Pons (tissue), 1 donor: ENCODE data around the gene VIM.
"Not testable (repeated sequence)": the region's sequence is repeated elsewhere in the genome, so short reads cannot be mapped to it uniquely, and the experiment has no call there.

Experiments used
- DNase-seq: peaks from one replicate; pipeline ENCODE4 v3.0.0-alpha.2; 2016; ENCODE audit warnings: low spot score

Gene VIM

DNA sequence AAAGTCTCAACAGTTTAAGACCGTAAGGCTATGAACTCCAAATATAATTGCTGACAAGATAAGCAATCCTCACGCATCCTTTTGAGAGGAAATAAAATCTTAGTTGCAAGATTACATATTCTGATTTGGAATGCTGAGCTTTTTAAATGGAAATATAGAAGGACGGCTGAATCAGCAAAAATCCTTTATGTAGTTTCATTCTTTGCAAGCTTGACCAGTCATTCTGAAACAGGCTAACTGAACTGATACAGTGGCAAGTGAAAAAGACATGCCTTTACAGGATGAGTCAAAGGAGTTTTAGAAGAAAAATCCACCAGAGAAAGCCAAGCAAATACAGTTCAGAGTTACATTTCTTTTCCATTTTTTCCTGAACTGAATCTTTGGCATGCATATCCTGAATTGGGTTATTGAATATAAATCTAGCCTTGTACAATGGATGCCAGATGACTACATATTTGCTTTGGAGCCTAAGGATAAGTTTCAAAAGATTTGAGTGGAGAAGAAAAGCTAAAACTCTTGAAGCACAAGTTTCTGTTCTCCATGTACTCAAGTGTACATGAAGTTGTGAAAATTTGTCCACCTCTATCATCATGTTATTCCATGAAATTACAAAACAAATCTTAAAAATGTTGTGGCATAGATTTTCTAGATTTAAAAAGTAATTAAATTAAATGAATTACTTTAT lies 4.4 kb downstream of the VIM start:
- no peak for DNase-seq

DNA sequence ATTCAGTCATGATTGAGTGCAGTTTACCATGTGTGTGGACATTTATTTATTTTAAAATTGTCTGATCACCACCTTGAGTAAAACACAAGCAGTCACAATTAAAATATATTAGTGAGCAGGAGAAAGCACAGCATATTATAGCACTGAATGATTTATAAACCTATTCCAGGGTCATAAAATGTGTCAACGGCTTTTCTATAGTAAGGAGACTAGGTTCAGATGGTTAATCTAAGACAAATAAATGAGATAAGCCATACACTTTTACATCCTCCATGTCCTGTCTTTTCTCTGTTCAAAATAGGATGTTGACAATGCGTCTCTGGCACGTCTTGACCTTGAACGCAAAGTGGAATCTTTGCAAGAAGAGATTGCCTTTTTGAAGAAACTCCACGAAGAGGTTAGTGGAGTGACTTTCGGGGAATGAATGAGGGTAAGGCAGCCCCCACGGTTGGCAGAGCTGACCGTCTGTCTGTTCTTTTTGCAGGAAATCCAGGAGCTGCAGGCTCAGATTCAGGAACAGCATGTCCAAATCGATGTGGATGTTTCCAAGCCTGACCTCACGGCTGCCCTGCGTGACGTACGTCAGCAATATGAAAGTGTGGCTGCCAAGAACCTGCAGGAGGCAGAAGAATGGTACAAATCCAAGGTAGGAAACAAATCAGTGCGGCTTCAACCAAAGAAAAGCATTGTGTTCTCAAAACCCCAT lies 5.4 kb downstream of the VIM start:
- no peak for DNase-seq

DNA sequence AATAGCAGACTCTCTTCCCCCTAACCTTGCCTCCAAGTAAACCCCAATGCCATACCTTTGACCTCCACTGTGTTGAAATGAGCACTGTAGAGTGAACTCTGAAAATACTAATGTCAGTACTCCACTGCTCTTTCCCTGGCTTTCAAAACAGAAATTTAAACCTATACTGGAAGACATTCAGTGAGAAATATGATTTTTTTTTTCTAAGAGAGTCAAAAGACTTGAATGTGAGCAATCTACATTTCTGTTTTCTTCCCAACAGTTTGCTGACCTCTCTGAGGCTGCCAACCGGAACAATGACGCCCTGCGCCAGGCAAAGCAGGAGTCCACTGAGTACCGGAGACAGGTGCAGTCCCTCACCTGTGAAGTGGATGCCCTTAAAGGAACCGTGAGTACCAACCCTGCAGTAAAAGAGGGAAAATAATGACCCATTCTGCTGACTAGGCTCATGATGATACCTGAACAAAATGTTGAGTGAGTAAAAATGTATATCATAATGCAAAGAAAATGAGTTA lies 6.4 kb downstream of the VIM start:
- DNase-seq = no peak

DNA sequence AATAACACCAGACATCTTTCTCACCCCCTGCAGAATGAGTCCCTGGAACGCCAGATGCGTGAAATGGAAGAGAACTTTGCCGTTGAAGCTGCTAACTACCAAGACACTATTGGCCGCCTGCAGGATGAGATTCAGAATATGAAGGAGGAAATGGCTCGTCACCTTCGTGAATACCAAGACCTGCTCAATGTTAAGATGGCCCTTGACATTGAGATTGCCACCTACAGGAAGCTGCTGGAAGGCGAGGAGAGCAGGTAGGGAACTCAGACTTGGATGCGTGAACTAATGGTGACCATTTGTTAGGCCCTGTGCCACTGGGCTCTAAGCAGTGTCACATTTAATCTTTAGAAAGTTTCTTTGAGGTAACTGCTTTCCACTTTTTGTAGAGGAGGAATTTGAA lies 7.1 kb downstream of the VIM start:
- no peak for DNase-seq

DNA sequence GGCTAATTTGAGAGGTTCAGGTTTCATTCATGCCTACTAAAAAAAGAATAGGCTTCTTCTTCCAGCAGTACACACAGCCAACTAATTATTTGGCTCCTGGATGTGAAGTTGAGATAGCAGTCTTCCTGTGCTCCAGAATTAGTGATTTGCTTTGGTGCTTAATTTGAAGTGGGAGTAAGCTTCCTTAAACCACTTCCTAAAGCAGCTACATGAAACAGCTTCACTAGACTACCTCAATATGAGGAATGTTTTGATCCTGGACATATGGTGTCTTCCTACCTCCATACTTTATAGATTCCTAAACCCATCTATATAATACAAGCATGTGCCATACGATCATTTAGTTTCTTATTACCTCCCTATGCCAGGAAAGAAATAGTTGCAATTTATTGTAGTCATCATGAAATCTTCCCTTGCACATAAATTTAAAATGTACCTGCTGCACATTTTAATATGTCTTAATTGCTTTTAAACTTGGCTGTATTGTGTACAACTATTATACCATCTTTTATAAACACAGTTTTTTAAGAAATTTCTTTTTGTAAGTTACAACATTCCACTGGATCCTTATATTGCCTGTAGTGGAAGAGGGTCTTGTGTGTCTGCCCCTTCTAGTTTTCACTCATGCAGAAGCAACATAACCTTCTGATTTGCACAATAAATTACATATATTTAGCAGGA lies 8.6 kb downstream of the VIM start:
- no peak for DNase-seq

DNA sequence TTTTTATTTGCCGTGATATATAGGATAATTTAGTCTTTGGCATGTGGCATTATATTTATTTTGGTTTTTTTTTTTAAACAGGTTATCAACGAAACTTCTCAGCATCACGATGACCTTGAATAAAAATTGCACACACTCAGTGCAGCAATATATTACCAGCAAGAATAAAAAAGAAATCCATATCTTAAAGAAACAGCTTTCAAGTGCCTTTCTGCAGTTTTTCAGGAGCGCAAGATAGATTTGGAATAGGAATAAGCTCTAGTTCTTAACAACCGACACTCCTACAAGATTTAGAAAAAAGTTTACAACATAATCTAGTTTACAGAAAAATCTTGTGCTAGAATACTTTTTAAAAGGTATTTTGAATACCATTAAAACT lies 9.1 kb downstream of the VIM start:
- DNase-seq = no peak

DNA sequence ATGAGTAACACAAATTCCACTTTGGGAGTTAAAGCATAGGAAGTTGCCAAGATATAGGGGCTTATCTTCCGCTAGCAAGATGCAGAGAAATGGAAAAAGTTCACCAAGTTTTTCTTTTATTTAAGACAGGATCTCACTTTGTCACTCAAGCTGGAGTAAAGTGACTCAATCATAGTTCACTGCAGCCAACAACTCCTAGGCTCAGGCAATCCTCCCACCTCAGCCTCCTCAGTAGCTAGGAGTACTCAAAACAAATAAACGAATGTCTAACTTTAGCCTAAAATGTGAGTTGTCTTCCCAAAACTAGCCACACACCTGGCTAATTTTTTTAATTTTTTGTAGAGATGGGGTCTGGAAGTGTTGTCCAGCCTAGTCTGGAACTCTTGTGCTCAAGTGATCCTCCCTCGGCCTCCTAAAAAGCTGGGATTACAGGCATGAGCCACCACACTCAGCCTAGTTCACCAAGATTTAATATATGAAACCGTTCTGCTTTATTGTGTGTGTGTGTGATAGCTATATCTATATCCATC lies 9.9 kb downstream of the VIM start:
- DNase-seq = no peak

DNA sequence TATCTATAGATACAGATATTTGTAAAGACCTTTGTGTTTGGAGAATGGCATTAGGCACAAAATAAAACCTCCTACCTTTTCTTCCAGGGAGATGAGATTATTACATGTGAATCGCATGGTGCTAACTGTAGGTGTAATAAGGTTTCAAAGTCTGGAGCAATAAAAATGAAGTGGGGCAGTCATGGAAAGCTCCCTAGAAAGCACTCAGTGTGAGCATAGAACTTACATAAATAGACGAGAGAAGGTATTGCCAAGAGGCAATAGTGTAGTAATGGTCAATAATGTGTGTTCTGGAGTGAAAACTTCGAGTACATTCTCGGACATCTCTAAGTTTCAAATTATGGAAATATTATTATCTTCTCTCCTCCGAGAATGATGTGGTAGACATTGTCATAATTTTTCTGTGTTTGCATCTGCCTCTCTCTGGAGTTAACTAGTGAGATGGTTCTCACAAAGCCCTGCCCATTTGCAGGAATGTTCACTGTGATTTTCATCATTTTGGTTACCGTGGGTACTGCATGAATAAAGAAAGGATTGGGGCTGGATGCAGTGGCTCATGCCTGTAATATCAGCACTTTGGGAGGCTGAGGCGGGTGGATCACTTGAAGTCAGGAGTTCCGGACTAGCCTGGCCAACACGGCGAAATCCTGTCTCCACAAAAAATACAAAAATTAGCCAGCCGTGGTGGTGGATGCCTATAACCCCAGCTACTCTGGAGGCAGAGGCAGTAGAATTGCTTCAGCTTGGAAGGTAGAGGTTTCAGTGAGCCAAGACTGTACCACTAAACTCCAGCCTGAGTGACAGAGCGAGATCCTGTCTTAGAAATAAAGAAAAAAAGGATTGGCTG lies 10.6 kb downstream of the VIM start:
- no peak for DNase-seq

DNA sequence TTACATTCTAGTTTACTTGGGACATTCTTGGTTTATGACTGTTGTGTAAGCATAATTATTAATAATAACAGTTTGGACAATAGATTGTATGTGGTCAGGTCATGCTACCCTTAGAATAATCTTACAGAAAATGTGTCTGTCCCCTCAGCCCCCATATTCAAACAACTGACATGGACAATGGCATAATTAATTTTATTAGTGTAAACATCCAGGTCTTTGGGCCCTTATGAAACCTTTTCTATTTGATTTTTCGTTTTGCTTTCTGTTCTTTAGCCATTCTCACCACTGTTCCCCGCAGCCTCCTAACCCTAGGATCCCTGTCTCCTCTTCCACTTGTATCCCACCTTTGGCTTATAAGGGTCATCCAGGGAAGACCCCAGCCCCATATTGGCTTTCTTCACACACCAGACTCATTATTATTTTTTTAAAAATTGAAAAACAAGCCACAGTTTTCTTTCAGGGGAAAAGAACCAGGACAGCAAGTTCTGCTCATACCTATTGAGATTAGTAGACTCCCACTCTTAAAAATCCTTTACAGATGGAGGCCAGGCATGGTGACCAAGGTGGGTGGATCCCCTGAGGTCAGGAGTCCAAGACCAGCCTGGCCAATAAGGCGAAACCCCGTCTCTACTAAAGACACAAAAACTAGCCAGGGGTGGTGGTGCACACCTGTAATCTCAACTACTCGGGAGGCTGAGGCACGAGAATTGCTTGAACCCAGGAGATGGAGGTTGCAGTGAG lies 11.5 kb downstream of the VIM start:
- DNase-seq = no peak

DNA sequence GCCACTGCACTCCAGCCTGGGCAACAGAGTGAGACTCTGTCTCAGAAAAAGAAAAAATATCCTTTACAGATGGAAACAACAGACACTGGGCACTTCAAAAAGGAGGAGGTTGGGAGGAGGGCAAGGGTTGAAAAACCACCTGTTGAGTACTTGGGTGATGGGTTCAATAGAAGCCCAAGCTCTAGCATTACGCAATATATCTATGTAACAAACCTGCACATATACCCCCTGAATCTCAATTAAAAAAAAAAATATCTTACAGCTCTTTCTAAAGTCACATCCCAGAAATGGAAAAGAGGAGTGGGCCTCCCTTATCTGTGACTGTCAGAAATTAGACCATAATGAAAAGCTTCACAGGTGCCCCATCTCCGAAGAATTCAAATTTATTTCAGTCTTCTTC lies 12.1 kb downstream of the VIM start:
- no peak for DNase-seq

DNA sequence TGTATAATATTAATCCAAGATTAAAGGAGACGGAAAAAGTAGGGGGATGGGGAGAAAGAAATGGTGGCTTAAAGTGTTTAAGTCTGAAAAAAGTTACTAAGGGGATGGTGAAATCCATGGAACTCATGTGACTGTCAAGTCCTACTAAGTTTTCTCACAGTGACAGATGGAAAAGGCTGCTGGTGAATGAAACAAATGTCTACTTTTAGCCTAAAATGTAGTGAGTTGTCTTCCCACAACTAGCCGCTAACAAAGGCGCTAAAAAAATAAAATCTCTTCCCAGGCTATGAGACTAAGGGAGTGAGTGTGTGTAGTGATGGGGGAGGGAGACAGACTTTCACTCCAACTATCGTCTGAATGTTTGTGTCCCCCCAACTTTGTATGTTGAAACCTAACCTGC lies 12.6 kb downstream of the VIM start:
- no peak for DNase-seq

DNA sequence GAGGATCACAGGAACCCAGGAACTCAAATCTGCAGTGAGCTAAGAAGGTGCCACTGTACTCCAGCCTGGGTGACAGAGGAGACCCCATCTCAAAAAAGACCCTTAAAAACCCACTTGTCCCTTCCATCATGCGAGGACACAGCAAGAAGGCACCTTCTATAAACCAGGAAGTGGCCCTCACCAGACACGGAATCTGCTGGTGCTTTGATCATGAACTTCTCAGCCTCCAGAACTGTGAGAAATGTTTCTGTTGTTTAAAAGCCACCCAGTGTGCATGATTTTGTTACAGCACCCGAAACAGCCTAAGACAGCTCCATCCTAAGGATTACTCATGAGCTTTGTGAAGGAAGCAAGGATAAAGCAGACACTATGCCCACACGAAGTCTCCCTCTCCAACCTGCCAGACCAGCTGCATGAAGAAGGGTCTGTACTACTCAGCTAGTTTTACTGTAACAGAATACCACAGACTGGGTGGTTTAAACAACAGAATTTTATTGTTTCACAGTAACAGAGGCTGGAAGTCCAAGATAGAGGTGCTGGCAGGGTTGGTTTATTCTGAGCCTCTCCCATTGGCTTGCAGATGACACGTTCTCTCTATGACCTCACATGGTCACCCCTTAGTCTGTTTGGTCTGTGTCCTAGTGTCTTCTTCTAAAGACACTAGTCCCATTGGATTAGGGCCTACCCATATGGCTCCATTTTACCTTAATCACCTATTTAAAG lies 13.7 kb downstream of the VIM start:
- DNase-seq = no peak

DNA sequence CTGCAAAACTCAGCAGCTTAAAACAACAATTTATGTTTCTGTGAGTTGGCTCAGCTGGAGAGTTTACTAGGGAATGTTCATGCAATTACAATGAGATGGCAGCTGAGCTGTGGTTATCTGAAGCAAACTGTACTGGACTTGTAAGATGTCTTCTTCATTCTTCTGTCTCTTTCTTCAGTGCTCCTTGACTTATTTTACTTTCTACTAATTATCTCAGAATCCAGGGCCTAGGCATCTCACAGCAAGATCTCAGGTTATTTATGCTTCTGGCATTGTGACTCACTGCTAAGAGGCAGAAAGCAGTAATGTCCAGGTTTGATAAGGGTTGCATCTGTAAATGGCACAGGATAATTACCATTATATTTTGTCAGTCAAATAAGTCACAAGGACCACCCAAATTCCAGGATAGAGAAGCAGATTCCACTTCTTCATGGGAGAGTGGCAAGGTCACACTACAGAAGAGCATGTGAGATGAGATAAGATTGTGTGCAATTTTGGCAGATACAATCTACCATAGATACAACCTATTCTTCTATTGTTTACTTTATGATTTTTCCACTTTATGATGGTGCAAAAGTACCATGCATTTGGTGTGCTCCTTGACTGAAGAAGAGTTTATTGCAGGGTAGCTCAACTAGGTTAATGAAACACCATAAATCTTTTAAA lies 16.8 kb downstream of the VIM start:
- DNase-seq = no peak

DNA sequence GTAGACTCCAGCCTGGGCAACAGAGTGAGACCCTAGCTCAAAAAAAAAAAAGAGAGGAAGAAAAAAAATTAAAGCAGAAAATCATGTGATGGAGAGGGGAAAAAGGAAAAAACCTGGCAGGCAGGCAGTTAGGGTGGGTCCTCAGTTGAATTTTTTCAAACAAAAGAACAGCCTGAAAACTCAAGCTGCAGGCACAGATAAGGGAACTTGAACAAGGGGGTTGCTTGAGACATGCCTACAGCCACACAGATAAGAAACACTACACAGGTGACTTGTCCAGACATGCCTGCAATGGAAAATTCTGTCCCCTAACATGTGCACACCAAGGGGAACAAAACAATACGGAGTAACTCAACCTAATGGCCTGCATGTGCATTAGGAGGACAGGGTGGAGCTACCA lies 19.2 kb downstream of the VIM start:
- DNase-seq = no peak

DNA sequence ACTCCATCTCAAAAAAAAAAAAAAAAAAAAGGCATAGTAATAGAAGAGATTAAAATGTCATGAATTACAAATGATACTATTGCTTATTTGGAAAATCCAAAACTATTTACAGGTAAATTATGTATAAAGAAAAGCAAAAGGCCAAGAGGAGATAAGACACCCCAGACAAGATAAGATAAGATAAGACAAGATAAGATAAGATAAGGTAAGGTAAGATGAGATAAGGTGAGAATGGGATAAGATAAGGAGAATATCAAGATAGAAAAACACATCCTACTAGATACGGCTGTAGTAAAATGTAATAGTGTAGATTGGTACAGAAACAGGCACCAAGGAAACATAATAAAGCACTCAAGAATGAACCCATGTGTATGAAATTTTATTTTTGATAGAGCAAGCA lies 20.9 kb downstream of the VIM start:
- DNase-seq = no peak

DNA sequence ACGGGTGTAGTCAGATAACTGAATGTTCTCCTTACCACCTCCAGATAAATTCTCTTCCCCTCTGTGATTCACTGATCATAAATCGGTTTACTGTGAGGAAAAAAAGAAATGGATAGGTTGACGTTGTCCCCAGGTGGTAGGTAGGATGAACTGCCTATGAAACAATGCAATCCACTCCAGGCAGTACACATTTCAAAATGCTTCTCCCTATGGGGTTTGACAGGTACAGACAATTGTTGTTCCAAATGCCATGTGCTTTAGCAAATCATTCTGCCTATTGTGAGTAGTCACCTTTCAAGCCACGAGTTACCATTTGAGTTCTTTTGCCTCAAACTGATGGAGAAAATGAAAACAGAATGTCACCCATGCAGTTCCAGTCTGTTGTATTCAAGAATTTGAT lies 21.8 kb downstream of the VIM start:
- no peak for DNase-seq

DNA sequence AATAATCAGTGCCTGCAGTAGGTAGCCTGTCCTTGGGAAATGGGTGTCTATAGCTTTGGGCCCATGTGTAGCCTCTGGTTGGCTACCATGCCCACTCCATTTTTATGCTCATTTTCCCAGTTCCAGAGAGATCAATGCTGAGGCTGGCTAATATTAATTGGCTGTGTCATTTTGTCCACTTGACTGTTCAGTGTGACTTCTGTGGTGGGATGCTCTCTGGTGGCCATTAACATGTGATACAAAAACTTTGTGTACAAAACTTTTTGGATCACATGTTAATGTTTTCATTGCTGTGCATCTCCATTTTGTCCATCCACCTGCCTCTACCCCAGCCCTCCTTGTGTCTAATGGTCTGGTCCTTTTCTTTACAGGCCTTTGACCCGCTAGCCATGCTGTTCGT lies 22.7 kb downstream of the VIM start:
- no peak for DNase-seq

DNA sequence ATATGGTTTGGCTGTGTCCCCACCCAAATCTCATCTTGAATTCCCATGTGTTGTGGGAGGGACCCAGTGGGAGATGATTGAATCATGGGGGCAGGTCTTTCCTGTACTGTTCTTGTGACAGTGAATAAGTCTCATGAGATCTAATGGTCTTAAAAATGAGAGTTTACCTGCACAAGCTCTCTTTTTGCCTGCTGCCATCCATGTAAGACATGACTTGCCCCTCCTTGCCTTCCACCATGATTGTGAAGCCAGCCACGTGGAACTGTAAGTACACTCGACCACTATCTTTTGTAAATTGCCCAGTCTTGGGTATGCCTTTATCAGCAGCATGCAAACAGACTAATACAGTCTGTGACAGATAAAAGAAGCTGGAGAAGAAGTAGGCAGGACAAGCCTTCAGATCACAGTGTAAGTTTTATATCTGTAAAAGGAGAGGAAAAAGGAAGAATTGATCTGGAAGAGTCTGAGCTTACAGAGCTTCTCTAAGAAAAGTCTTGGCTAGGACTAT lies 26.6 kb downstream of the VIM start:
- not testable (repeated sequence) for DNase-seq

DNA sequence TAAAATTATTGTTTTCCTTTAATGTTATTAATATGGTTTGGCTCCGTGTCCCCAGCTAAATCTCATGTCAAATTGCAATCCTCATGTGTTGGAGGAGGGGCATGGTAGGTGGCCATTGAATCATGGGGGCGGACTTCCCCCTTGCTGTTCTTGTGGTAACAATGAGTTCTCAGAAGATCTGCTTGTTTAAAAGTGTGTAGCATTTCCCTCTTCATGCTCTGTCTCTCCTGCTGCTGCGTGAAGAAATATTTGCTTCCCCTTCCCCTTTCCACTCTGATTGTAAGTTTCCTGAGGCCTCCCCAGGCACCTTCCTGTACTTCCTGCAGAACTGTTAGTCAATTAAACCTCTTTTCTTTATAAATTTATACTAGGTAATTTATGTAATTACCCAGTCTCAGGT lies 27.5 kb downstream of the VIM start:
- DNase-seq = no peak

DNA sequence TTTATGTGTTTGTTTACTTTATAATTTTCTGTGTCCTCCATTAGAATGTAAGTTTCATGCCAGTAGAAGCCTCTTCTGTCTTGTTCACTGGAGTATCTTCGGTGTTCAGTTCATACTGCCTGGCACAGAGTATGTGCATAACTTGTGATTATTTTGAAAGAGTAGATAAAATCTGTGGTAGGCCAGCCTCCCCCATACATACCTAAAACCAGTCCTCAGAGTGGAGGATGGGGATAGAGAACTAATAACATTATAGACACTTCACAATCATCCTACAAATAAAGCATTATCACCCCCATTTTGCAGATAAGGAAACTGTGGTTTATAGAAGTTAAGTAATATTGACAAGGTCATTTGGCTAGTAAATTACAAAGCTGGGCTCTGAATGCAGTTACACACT lies 28.0 kb downstream of the VIM start:
- DNase-seq = no peak
